HepG2 (cell line): ENCODE results near the gene HYAL2. TPM values are rescaled to one million over a fixed set of nuclear protein-coding genes. Genes with fewer than 3 reads are reported as not detected.

Source experiments
- CTCF ChIP-seq: sonication (generic); formaldehyde crosslinking; IDR thresholded peaks from 2 replicates; pipeline ENCODE4 v1.5.0; 2020; ENCODE audit warnings: mild to moderate bottlenecking, missing genetic modification reagents, moderate library complexity
- FOXC1 ChIP-seq: sonication (generic); formaldehyde crosslinking; IDR thresholded peaks from 2 replicates; pipeline ENCODE4 v1.8.0; 2022; ENCODE audit warnings: mild to moderate bottlenecking, missing genetic modification reagents, borderline replicate concordance
- JUN ChIP-seq: sonication (generic); formaldehyde crosslinking; IDR thresholded peaks from 2 replicates; pipeline ENCODE4 v1.4.0; 2020; ENCODE audit warnings: mild to moderate bottlenecking, missing genetic modification reagents
- MAX ChIP-seq: IDR thresholded peaks from 2 replicates; pipeline ENCODE4 v1.6.1; 2012; ENCODE audit warnings: inconsistent platforms
- PBX2 ChIP-seq: IDR thresholded peaks from 2 replicates; pipeline ENCODE4 v1.6.1; 2016; ENCODE audit warnings: control low read depth
- REL ChIP-seq: sonication (generic); formaldehyde crosslinking; conservative IDR thresholded peaks from 2 replicates; pipeline ENCODE4 v1.8.0; 2022; ENCODE audit warnings: mild to moderate bottlenecking, missing genetic modification reagents, moderate library complexity
- RERE ChIP-seq: IDR thresholded peaks from 2 replicates; pipeline ENCODE4 v1.6.1; 2016; ENCODE audit warnings: low read depth, missing genetic modification reagents, missing compliant biosample characterization
- SSRP1 ChIP-seq: IDR thresholded peaks from 2 replicates; pipeline ENCODE4 v1.6.1; 2016; ENCODE audit warnings: control low read depth
- TFAP4 ChIP-seq: sonication (generic); IDR thresholded peaks from 2 replicates; pipeline ENCODE4 v1.6.1; 2016; ENCODE audit warnings: low read depth, borderline replicate concordance
- ZBTB49 ChIP-seq: sonication (generic); formaldehyde crosslinking; IDR thresholded peaks from 2 replicates; pipeline ENCODE4 v1.4.0; 2020; ENCODE audit warnings: missing genetic modification reagents, borderline replicate concordance
- ZMYM2 ChIP-seq: sonication (generic); formaldehyde crosslinking; IDR thresholded peaks from 2 replicates; pipeline ENCODE4 v1.8.0; 2022; ENCODE audit warnings: mild to moderate bottlenecking, missing genetic modification reagents
- ZNF660 ChIP-seq: sonication (generic); formaldehyde crosslinking; IDR thresholded peaks from 2 replicates; pipeline ENCODE4 v1.5.1; 2020; ENCODE audit warnings: mild to moderate bottlenecking, low read depth, missing genetic modification reagents, borderline replicate concordance
- ZNF777 ChIP-seq: sonication (generic); formaldehyde crosslinking; IDR thresholded peaks from 2 replicates; pipeline ENCODE4 v1.4.0; 2020; ENCODE audit warnings: missing genetic modification reagents
- ZNF790 ChIP-seq: sonication (generic); formaldehyde crosslinking; IDR thresholded peaks from 2 replicates; pipeline ENCODE4 v1.8.0; 2022; ENCODE audit warnings: missing genetic modification reagents, mild to moderate bottlenecking, borderline replicate concordance
- ZNF839 ChIP-seq: sonication (generic); formaldehyde crosslinking; IDR thresholded peaks from 2 replicates; pipeline ENCODE4 v1.4.0; 2020; ENCODE audit warnings: missing genetic modification reagents, mild to moderate bottlenecking, borderline replicate concordance
- polyA plus RNA-seq, 8 experiments: library from polyadenylated mRNA; depleted of rRNA in 3 of 8; stranded (reverse) in 7 of 8; unstranded in 1 of 8; fragments of >200 nt; fragmentation: Illumina TruSeq in 4 of 8; extraction: Trizol in 4 of 8; gene quantifications; 2 replicates each; pipeline versions ENCODE4 v1.2.1 to v1.2.3, GENCODE V29; 2011 to 2016; ENCODE audit warnings: low read depth in 4 of 8, missing spikeins in 1 of 8, mixed read lengths in 1 of 8; ENCODE audit not compliant: insufficient read depth in 1 of 8
- total RNA-seq, 5 experiments: library from RNA; depleted of rRNA; stranded (reverse); fragments of >200 nt; fragmentation: Illumina TruSeq; extraction: Trizol; gene quantifications; 2 replicates each; pipeline ENCODE4 v1.2.3, GENCODE V29; 2016; ENCODE audit warnings: low read depth in 1 of 5

HYAL2 gene
- total and polyA plus RNA-seq, 2 of the 13 experiments (the other 11 are each of a cell fraction or from before 2014, with no cell fraction given) = 76.2 to 102 TPM

GRCh38 chr3:50337175-50337861 lies 14.8 kb upstream of the HYAL2 start (continued):
- TF ChIP-seq ZMYM2 = peak; percentile 72; the same call in 1 of the 2 replicates
- peak; percentile 2; the same call in 1 of the 2 replicates for TF ChIP-seq CTCF (CRISPR knock-in tag)
- TF ChIP-seq RERE (CRISPR knock-in tag) = no peak
- TF ChIP-seq ZNF790 = peak; percentile 39; the same call in 1 of the 2 replicates
- peak; percentile 90 for TF ChIP-seq JUN (CRISPR knock-in tag)
- peak; percentile 93 for TF ChIP-seq REL
- no peak for TF ChIP-seq ZBTB49 (CRISPR knock-in tag)
- TF ChIP-seq FOXC1 (CRISPR knock-in tag) = peak; percentile 96; the same call in 1 of the 2 replicates
- no peak for TF ChIP-seq ZNF660 (CRISPR knock-in tag)
- no peak for TF ChIP-seq ZNF777 (CRISPR knock-in tag)
- TF ChIP-seq PBX2 = no peak
- no peak; the same call in 1 of the 2 replicates for TF ChIP-seq SSRP1 (CRISPR knock-in tag)
- peak; percentile 39; the same call in 1 of the 2 replicates for TF ChIP-seq ZNF839 (CRISPR knock-in tag)
- peak; percentile 93 for TF ChIP-seq MAX
- no peak for TF ChIP-seq TFAP4
